Measurements from ENCODE around the gene TFCP2.

- TF ChIP-seq POLR2A (IDR thresholded peaks at IDR 0.05; ENCODE audit: low read depth, low read length): no peak
- no peak for TF ChIP-seq TAF1 (IDR thresholded peaks at IDR 0.05; ENCODE audit: low read depth, low read length)
- TF ChIP-seq POLR2AphosphoS5 (IDR thresholded peaks at IDR 0.05; ENCODE audit: low read depth, low read length): no peak
- peak; percentile 85 for TF ChIP-seq PAX5 (IDR thresholded peaks at IDR 0.05; ENCODE audit: insufficient read depth, low read length, severe bottlenecking)
These were observed 15.6 kb upstream of the TFCP2 start for GRCh38 chr12:51188359-51189051.
